Spleen (tissue), 11 donors: ENCODE measurements around the gene GABPB1. TPM values are rescaled to one million over a fixed set of nuclear protein-coding genes. Genes with fewer than 3 reads are reported as not detected.

Experiments
- DNase-seq: peaks from one replicate; pipeline ENCODE4 v3.0.0-alpha.2; 2020
- H3K27ac ChIP-seq, 8 donors: fragments of 200-600 bp; sonication (generic) in 7 of 8; 1 replicate in 4 of 8; 2 replicates in 4 of 8; pipeline versions ENCODE4 v1.5.0 to v1.8.0; 2016 to 2021; ENCODE audit warnings: inconsistent platforms in 4 of 8, mild to moderate bottlenecking in 4 of 8, moderate library complexity in 1 of 8
- H3K27me3 ChIP-seq, 7 donors: fragments of 200-600 bp; sonication (generic) in 6 of 7; replicated peaks in 1 of 7; 1 replicate in 4 of 7; 2 replicates in 3 of 7; pipeline versions ENCODE4 v1.5.0 to v1.8.0; 2016 to 2021; ENCODE audit warnings: inconsistent platforms in 3 of 7, mild to moderate bottlenecking in 1 of 7
- H3K36me3 ChIP-seq, 6 donors: fragments of 200-600 bp; sonication (generic) in 5 of 6; 1 replicate in 4 of 6; 2 replicates in 2 of 6; pipeline versions ENCODE4 v1.5.0 to v1.8.0; 2016 to 2021; ENCODE audit warnings: inconsistent platforms in 2 of 6
- H3K4me1 ChIP-seq, 6 donors: fragments of 200-600 bp; sonication (generic) in 5 of 6; 1 replicate in 3 of 6; 2 replicates in 3 of 6; pipeline versions ENCODE4 v1.5.0 to v1.8.0; 2016 to 2021; ENCODE audit warnings: inconsistent platforms in 3 of 6
- H3K4me3 ChIP-seq, 8 donors: fragments of 200-600 bp; sonication (generic) in 7 of 8; 1 replicate in 4 of 8; 2 replicates in 4 of 8; pipeline versions ENCODE4 v1.5.0 to v1.8.0; 2016 to 2021; ENCODE audit warnings: inconsistent platforms in 4 of 8, mild to moderate bottlenecking in 4 of 8, moderate library complexity in 2 of 8
- H3K9me3 ChIP-seq, 8 donors: fragments of 200-600 bp; sonication (generic) in 7 of 8; 1 replicate in 4 of 8; 2 replicates in 4 of 8; pipeline versions ENCODE4 v1.5.0 to v1.8.0; 2016 to 2021; ENCODE audit warnings: inconsistent platforms in 4 of 8
- POLR2A ChIP-seq, 3 donors: fragments of 450-650 bp; IDR thresholded peaks; one replicate each; pipeline ENCODE4 v1.5.1; 2017; ENCODE audit warnings: antibody characterized with exemption in 3 of 3, mild to moderate bottlenecking in 1 of 3
- POLR2AphosphoS5 ChIP-seq, 3 donors: sonication (generic); formaldehyde crosslinking; IDR thresholded peaks; one replicate each; pipeline ENCODE4 v1.5.1; 2017; ENCODE audit warnings: antibody characterized with exemption in 3 of 3
- WGBS, 5 donors: extraction: QIAGEN DNeasy Blood & Tissue Kit in 3 of 5; methylation state at CpG; one replicate each; pipeline versions ENCODE4 v1.1.5 to v1.1.7; 2013 to 2018; 5-methylcytosine and 5-hydroxymethylcytosine counted together
- intact Hi-C: fragments of 100-400 bp; cut with DNase I; formaldehyde crosslinking; loops from one replicate; pipeline ENCODE4 v1.15.0; 2023; ENCODE audit warnings: low total_unique reads
- polyA plus RNA-seq, 3 donors: library from polyadenylated mRNA; stranded (reverse); fragments of 200-250 nt; gene quantifications; one replicate each; pipeline ENCODE4 v1.2.1, GENCODE V29; 2013
- small RNA-seq, 4 donors: library from RNA; depleted of rRNA; stranded (forward); fragments of <200 nt; gene quantifications; one replicate each; pipeline ENCODE3, GENCODE V24; 2016
- total RNA-seq, 7 donors: library from RNA; depleted of rRNA in 3 of 7; stranded (reverse); fragments of >200 nt in 3 of 7; fragmentation: NEBNext Ultra II Directional in 4 of 7; extraction: Animal tissue kit (Norgen Biotek cat#: 25700) in 4 of 7; gene quantifications; one replicate each; pipeline versions ENCODE4 v1.1.0 to v1.2.1, GENCODE V29; 2016 to 2021
- TF ChIP-seq, protein P1 (sequence below), 11 experiments: fragments of 200-600 bp in 7 of 11; fragments of 450-650 bp in 4 of 11; sonication (generic) in 4 of 11; IDR thresholded peaks in 8 of 11; conservative IDR thresholded peaks in 3 of 11; 1 replicate in 7 of 11; 2 replicates in 4 of 11; pipeline versions ENCODE4 v1.4.0 to v1.8.0; 2016 to 2021; ENCODE audit warnings: antibody characterized with exemption in 11 of 11, inconsistent platforms in 4 of 11, mild to moderate bottlenecking in 1 of 11
- donor health status: healthy with polysubstance abuse.
- donor health status: DM: no; HTN: no; CAD: no; lungs with moderate emphysema.
- donor health status: DM: no; HTN: no; CAD: no.
- donor health status: Bipolar disorder and iron deficiency.
- donor health status: healthy.
- donor health status: DM: no; HTN: no; CAD: no.
- donor health status: DM: yes; HTN: yes; CAD: no.

Gene GABPB1
- total and polyA plus RNA-seq, 10 donors = 7.7 to 36.9 (median 21.8) TPM

DNA sequence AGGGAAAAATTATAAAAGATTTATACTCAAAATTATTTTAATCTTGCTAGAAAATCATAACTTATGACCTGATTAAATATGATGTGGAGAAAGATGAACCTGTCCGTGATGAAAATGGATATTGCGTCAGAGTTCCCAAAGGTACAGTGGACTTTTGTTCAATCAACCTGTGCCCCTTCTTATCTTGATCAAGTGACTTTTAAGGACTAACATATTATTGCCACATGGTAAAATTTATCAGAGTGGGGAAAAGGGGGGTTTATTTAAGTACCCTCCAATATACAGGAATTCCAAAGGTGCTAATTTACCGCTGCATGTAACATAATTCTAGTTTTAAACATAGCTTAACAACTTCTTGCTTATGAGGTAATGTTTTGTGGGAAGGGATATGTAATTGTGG, 129.1 kb downstream of the GABPB1 start:
- 85 to 96% (median 91%) methylated on average over 3 of the region's 3 CpGs for WGBS, 5 donors

More for the DNA sequence above, 129.1 kb downstream of the GABPB1 start:
- TF ChIP-seq POLR2A (IDR thresholded peaks at IDR 0.05) (no peak), POLR2AphosphoS5 (IDR thresholded peaks at IDR 0.05) (no peak)
- TF ChIP-seq, protein P1, sequence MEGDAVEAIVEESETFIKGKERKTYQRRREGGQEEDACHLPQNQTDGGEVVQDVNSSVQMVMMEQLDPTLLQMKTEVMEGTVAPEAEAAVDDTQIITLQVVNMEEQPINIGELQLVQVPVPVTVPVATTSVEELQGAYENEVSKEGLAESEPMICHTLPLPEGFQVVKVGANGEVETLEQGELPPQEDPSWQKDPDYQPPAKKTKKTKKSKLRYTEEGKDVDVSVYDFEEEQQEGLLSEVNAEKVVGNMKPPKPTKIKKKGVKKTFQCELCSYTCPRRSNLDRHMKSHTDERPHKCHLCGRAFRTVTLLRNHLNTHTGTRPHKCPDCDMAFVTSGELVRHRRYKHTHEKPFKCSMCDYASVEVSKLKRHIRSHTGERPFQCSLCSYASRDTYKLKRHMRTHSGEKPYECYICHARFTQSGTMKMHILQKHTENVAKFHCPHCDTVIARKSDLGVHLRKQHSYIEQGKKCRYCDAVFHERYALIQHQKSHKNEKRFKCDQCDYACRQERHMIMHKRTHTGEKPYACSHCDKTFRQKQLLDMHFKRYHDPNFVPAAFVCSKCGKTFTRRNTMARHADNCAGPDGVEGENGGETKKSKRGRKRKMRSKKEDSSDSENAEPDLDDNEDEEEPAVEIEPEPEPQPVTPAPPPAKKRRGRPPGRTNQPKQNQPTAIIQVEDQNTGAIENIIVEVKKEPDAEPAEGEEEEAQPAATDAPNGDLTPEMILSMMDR (IDR thresholded peaks at IDR 0.05 in 8 of 11, conservative IDR thresholded peaks at IDR 0.05 in 3 of 11) = no peak
- Histone ChIP-seq H3K9me3 (no peaks in the 10 kb centered on the region), H3K4me3 (no peak overlapping the region), H3K27ac (no peak overlapping the region), H3K36me3 (peaks cover 0 to 22% (median 0%) of the 10 kb centered on the region in 6 donors), H3K4me1 (no peaks in the 10 kb centered on the region), H3K27me3 (no peaks in the 10 kb centered on the region)
- intact Hi-C loops = no loop called here
- DNase-seq = no peak

Small RNA genes lying within 50 kb of the gene (small RNA-seq; reads per million reads assigned to genes)
- 0 reads per million in 4 donors for gene RNU6-94P

Other genes with a start within 250 kb of the GABPB1 start
- 10 to 100 TPM; 23.1 to 42.8 (median 31.3) TPM for gene ATP8B4, start 236.0 kb downstream of the GABPB1 start, total RNA-seq
- 1 to 10 TPM; 1.7 to 4.9 (median 2.4) TPM for gene ATP8B4, start 236.0 kb downstream of the GABPB1 start, polyA plus RNA-seq
- 1 to 10 TPM in 2 of 7 donors, under 1 TPM in 4, not detected in 1; 0.19 to 1.3 (median 0.78) TPM for gene SLC27A2, start 173.0 kb downstream of the GABPB1 start, total RNA-seq
- under 1 TPM; 0.15 to 0.39 (median 0.19) TPM for gene SLC27A2, start 173.0 kb downstream of the GABPB1 start, polyA plus RNA-seq
- 1 to 10 TPM in 4 of 7 donors, under 1 TPM in 2, not detected in 1; 0.47 to 2.9 (median 1.8) TPM for gene HDC, start 89.5 kb downstream of the GABPB1 start, total RNA-seq
- gene HDC, start 89.5 kb downstream of the GABPB1 start, polyA plus RNA-seq = under 1 TPM in 1 of 3 donors, not detected in 2; 0.22 TPM
- 10 to 100 TPM; 70.3 to 95.6 (median 78.0) TPM for gene USP8, start 69.2 kb upstream of the GABPB1 start, total RNA-seq
- 10 to 100 TPM; 13.4 to 24.5 (median 18.3) TPM for gene USP8, start 69.2 kb upstream of the GABPB1 start, polyA plus RNA-seq
- 1 to 10 TPM in 2 of 7 donors, under 1 TPM in 2, not detected in 3; 0.57 to 2.6 (median 1.2) TPM for gene USP50, start 191.5 kb upstream of the GABPB1 start, total RNA-seq
- gene USP50, start 191.5 kb upstream of the GABPB1 start, polyA plus RNA-seq = not detected